Measurements from ENCODE around the gene PGD. TPM values are rescaled to one million over a fixed set of nuclear protein-coding genes. Genes with fewer than 3 reads are reported as not detected.

The PGD gene
- total RNA-seq, 4 donors from 2014 or later: 396 to 1,138 (median 704) TPM

DNA sequence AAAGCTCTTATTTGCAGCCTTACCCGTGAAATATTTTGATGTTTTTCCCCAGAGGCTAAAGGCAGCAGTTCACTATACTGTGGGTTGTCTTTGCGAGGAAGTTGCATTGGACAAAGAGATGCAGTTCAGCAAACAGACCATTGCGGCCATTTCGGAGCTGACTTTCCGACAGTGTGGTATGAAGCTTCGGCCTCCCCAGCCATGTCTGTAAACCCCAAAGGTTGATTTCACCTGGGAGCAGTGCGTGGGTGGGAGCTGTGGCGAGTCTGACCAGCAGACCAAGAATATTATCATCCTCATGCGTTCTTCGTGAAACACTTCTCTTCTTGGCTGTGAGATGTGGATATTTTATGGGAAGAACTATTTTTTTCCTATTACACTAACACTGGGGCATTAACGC lies 34.9 kb downstream of the PGD start:
- intact Hi-C loops (cut with DNase I): loop anchor here (5.0 to 10.0 kb wide), 2 partner anchors 59 to 229 kb away; no protein-coding TSS in a partner anchor

DNA sequence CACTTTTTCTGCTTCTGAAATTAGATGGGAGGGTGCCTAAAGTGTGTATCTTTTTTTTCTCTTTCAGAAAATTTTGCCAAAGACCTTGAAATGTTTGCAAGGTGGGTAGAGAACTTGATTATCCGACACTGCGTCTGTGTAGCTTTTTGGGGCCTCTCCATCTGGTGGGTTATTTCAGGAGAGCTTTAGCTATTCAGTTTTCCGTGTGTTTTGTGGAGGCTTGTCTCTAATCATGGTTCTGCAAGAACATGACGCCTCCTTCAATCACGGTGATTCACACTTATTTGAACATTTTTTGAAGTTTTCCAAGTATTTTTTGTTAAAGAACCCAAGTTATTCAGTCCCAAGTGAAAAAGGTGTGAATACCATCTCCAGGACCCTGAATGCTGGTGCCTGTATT lies 35.7 kb downstream of the PGD start:
- Histone ChIP-seq H3K9me3 (no peaks in the 10 kb centered on the region), H3K27me3 (no peaks in the 10 kb centered on the region), H3K4me3 (no peak overlapping the region), H3K4me1 (peaks cover 6 to 20% (median 12%) of the 10 kb centered on the region in 3 donors), H3K27ac (no peak overlapping the region), H3K36me3 (peaks cover 0 to 11% (median 0%) of the 10 kb centered on the region in 3 donors)
- 86 to 91% methylated on average over 5 of the region's 5 CpGs for WGBS, 2 donors
- no peak for DNase-seq
- no peak for TF ChIP-seq POLR2A (IDR thresholded peaks at IDR 0.05)
- TF ChIP-seq, protein P1, sequence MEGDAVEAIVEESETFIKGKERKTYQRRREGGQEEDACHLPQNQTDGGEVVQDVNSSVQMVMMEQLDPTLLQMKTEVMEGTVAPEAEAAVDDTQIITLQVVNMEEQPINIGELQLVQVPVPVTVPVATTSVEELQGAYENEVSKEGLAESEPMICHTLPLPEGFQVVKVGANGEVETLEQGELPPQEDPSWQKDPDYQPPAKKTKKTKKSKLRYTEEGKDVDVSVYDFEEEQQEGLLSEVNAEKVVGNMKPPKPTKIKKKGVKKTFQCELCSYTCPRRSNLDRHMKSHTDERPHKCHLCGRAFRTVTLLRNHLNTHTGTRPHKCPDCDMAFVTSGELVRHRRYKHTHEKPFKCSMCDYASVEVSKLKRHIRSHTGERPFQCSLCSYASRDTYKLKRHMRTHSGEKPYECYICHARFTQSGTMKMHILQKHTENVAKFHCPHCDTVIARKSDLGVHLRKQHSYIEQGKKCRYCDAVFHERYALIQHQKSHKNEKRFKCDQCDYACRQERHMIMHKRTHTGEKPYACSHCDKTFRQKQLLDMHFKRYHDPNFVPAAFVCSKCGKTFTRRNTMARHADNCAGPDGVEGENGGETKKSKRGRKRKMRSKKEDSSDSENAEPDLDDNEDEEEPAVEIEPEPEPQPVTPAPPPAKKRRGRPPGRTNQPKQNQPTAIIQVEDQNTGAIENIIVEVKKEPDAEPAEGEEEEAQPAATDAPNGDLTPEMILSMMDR (IDR thresholded peaks at IDR 0.05): no peak
- intact Hi-C loops (cut with DNase I): loop anchor here (5.0 to 10.0 kb wide), 2 partner anchors 58 to 230 kb away; no protein-coding TSS in a partner anchor

More for the DNA sequence above, 34.9 kb downstream of the PGD start:
- TF ChIP-seq POLR2A (IDR thresholded peaks at IDR 0.05): no peak
- TF ChIP-seq, protein P1 (IDR thresholded peaks at IDR 0.05): no peak
- Histone ChIP-seq H3K27ac (no peak overlapping the region), H3K27me3 (no peaks in the 10 kb centered on the region), H3K4me3 (no peak overlapping the region), H3K36me3 (peaks cover 0 to 9% (median 0%) of the 10 kb centered on the region in 3 donors), H3K9me3 (no peaks in the 10 kb centered on the region), H3K4me1 (peaks cover 8 to 24% (median 13%) of the 10 kb centered on the region in 3 donors)
- WGBS, 2 donors: 85 to 87% methylated on average over 11 of the region's 11 CpGs
- DNase-seq: no peak

DNA sequence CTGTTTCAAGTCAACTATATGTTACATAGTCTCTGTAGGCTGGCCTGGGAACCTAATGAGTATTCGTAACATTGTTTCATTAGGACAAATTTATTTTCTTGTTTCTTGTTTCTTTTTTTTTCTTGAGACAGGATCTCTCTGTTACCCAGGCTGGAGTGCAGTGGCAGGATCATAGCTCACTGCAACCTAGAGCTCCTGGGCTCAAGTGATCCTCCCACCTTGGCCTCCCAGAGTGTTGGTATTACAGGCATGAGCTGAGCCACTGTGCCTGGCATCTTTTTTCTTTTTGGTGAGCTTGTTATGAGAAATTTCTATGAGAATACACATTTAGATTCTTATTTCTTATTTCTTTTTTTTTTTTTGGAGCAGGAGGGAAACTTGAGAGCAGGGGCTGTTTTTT lies 38.2 kb downstream of the PGD start:
- WGBS, 2 donors: 89 to 100% methylated on average over 1 of the region's 1 CpG
- H3K27ac ChIP-seq: no peak overlapping the region
- H3K27me3 ChIP-seq: no peaks in the 10 kb centered on the region
- intact Hi-C loops (cut with DNase I): loop anchor here (10.0 kb wide), 1 partner anchor 232 kb away; no protein-coding TSS in a partner anchor
- H3K4me3 ChIP-seq: no peak overlapping the region
- TF ChIP-seq, protein P1 (IDR thresholded peaks at IDR 0.05): no peak
- TF ChIP-seq POLR2A (IDR thresholded peaks at IDR 0.05): no peak
- no peaks in the 10 kb centered on the region for H3K9me3 ChIP-seq
- DNase-seq: no peak
- no peaks in the 10 kb centered on the region for H3K4me1 ChIP-seq
- H3K36me3 ChIP-seq: peaks cover 0 to 24% (median 0%) of the 10 kb centered on the region in 3 donors

- intact Hi-C loops (cut with DNase I): loop anchor here (10.0 kb wide), 1 partner anchor 234 kb away; no protein-coding TSS in a partner anchor
- no peaks in the 10 kb centered on the region for H3K9me3 ChIP-seq
- H3K27ac ChIP-seq: no peak overlapping the region
- H3K36me3 ChIP-seq: peaks cover 0 to 24% (median 0%) of the 10 kb centered on the region in 3 donors
- H3K4me3 ChIP-seq: no peak overlapping the region
- TF ChIP-seq POLR2A (IDR thresholded peaks at IDR 0.05): no peak
- TF ChIP-seq, protein P1 (IDR thresholded peaks at IDR 0.05): no peak
- no peaks in the 10 kb centered on the region for H3K4me1 ChIP-seq
- no peaks in the 10 kb centered on the region for H3K27me3 ChIP-seq
- DNase-seq: no peak
- 74 to 78% methylated on average over 7 of the region's 7 CpGs for WGBS, 2 donors
Measured at GRCh38 chr1:10438677-10439163, 39.9 kb downstream of the PGD start.

- TF ChIP-seq, protein P1 (IDR thresholded peaks at IDR 0.05): no peak
- no peak for TF ChIP-seq POLR2A (IDR thresholded peaks at IDR 0.05)
Measured at GRCh38 chr1:10440305-10440704, 41.4 kb downstream of the PGD start.

More at GRCh38 chr1:10440305-10440704, 41.4 kb downstream of the PGD start:
- Histone ChIP-seq H3K36me3 (peaks cover 0 to 15% (median 0%) of the 10 kb centered on the region in 3 donors), H3K9me3 (no peaks in the 10 kb centered on the region), H3K27ac (no peak overlapping the region), H3K27me3 (no peaks in the 10 kb centered on the region), H3K4me3 (no peak overlapping the region), H3K4me1 (no peaks in the 10 kb centered on the region)
- DNase-seq: no peak
- 91 to 100% methylated on average over 2 of the region's 2 CpGs for WGBS, 2 donors
- intact Hi-C loops (cut with DNase I): no loop called here
